NCI-H69 (cell line): ENCODE data around the gene ATP2B3.

Source experiments
- DNase-seq: peaks from one replicate; lab custom pipeline; 2025; lab: John Stamatoyannopoulos, UW

ATP2B3 gene

GRCh38 chrX:153507484-153508178 is 9.8 kb upstream of the ATP2B3 start:
- DNase-seq: peak; percentile 79

GRCh38 chrX:153509592-153509991 is 7.8 kb upstream of the ATP2B3 start:
- no peak for DNase-seq

GRCh38 chrX:153510383-153510782 is 7.1 kb upstream of the ATP2B3 start:
- no peak for DNase-seq

GRCh38 chrX:153511784-153512500 is 5.5 kb upstream of the ATP2B3 start:
- DNase-seq: peak; percentile 89

GRCh38 chrX:153512501-153512893 is 4.9 kb upstream of the ATP2B3 start:
- no peak for DNase-seq

- no peak for DNase-seq
These were observed 4.2 kb upstream of the ATP2B3 start for GRCh38 chrX:153513265-153513664.

- DNase-seq: no peak
These were observed 3.2 kb upstream of the ATP2B3 start for GRCh38 chrX:153514259-153514658.

GRCh38 chrX:153515435-153515834 is 2.0 kb upstream of the ATP2B3 start:
- no peak for DNase-seq

- peak; percentile 6 for DNase-seq
These were observed 1.4 kb upstream of the ATP2B3 start for GRCh38 chrX:153516073-153516472.

GRCh38 chrX:153517946-153518834 is 748 bp downstream of the ATP2B3 start:
- DNase-seq: peak; percentile 33

- DNase-seq: peak; percentile 62
These were observed 2.3 kb downstream of the ATP2B3 start for GRCh38 chrX:153519569-153520286.

- no peak for DNase-seq
These were observed 3.0 kb downstream of the ATP2B3 start for GRCh38 chrX:153520287-153520917.

- DNase-seq: peak; percentile 93
These were observed 3.6 kb downstream of the ATP2B3 start for GRCh38 chrX:153521034-153521433.

GRCh38 chrX:153522259-153522658 is 4.8 kb downstream of the ATP2B3 start:
- no peak for DNase-seq

- no peak for DNase-seq
These were observed 5.8 kb downstream of the ATP2B3 start for GRCh38 chrX:153523269-153523668.

- no peak for DNase-seq
These were observed 6.8 kb downstream of the ATP2B3 start for GRCh38 chrX:153524234-153524633.

- DNase-seq: peak; percentile 49
These were observed 8.0 kb downstream of the ATP2B3 start for GRCh38 chrX:153525451-153525850.

- peak; percentile 64 for DNase-seq
These were observed 8.6 kb downstream of the ATP2B3 start for GRCh38 chrX:153526042-153526441.

- DNase-seq: peak; percentile 92
These were observed 9.4 kb downstream of the ATP2B3 start for GRCh38 chrX:153526801-153527200.

- DNase-seq: peak; percentile 92
These were observed 9.8 kb downstream of the ATP2B3 start for GRCh38 chrX:153527208-153527607.

- peak; percentile 23 for DNase-seq
These were observed 13.1 kb downstream of the ATP2B3 start for GRCh38 chrX:153530411-153531129.
